Stimulated activated CD8-positive, alpha-beta memory T cell treated with anti-CD3 and anti-CD28 coated beads, Interleukin-7, amount 100 ng/mL, for 48 hours (primary cell): Measurements from ENCODE around the gene MCHR2.
"Not testable (repeated sequence)": the region's sequence is repeated elsewhere in the genome, so short reads cannot be mapped to it uniquely, and the experiment has no call there.

ENCODE experiments used
- DNase-seq, 2 donors: peaks; one replicate each; pipeline ENCODE4 v3.0.0-alpha.2; 2020; ENCODE audit warnings: low read depth in 1 of 2; ENCODE audit errors: extremely low read depth in 1 of 2

MCHR2 gene, protein sequence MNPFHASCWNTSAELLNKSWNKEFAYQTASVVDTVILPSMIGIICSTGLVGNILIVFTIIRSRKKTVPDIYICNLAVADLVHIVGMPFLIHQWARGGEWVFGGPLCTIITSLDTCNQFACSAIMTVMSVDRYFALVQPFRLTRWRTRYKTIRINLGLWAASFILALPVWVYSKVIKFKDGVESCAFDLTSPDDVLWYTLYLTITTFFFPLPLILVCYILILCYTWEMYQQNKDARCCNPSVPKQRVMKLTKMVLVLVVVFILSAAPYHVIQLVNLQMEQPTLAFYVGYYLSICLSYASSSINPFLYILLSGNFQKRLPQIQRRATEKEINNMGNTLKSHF

DNA sequence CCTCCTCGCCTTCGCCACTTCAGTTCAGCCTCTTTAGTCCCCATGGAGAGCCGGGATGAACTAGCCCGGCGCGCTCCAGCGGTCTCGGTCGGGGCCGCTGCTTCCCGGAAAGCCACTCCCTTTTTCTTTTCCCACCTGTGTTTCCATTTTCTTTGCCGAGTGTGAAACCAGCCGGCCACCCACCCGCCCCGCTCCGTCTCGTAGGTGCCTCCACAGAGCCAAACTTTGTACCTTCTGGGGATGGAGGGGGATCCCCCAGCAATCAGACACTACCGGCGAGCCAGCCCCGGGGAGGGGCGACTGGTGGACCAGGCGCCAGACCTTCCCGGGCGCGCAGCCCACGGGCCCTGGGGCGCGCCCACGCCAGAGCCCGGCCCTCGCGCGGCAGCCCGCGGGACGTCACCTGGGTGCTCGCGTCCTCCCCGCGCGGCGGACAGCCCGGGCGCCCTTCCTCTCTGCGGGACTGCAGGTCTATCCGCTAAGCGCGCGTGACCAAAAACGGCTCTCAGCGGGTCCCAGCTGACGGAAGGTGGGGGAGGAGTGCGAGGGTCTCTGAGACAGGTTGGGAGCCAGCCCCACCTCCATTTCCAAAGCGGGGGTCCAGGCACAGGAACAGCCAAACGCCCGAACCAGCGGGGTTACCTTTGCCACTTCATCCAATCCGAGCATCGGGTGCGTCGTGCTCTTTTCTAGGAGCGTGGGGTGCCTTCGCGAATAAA lies at the start of gene MCHR2:
MCHR2 (minus strand) TSS at position 691 of the 719 bp plus-strand sequence. CDS start 38,076 bp downstream, outside the sequence.
- DNase-seq: no peak

DNA sequence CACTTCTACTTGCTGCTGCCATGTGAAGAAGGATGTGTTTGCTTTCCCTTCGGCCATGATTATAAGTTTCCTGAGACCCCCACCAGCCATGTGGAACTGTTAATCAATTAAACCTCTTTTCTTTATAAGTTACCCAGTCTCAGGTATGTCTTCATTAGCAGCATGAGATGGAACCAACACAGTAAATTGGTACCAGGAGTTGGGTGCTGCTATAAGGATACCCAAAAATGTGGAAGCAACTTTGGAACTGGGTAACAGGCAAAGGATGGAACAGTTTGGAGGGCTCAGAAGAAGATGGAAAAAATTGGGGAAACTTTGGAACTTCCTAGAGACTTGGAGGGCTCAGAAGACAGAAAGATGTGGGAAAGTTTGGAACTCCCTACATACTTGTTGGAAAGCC lies 44.5 kb upstream of the MCHR2 start:
- not testable (repeated sequence) for DNase-seq

DNA sequence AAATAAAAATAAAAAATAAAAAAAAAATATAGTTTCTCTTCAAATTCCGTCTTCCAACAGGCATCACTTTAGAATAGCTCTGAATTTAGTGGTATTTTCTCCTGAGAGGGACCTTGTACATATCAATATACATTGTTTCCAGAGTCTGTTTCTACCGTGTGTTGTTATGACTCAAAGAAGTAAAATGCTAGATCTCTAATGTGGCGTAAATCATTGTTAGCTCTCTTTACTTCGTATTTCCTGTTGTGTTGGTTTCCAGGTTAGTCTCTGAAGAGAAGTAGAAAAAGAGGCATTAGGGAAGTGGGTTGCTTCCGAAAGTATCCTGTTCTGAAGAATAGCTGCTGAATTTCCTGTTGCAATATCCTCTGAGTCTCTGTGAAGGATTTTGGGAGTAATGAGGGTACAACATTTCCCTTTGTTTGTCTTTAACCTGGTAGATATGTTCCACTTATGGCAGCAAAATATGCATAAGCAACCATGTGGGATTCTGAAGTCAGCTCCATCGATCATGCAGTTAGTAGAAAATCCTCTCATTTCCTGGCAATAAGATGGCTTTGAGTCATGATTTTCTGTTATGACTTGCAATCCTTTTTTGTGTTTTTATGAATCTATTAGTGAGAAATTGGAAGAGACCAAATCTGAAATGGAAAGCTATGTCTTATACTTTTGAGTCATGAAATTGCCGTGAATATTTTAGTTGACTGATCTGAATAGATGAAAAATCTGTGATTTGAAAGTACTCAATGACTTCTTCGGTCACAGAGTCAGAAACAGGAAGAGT lies 42.0 kb upstream of the MCHR2 start:
- DNase-seq: no peak

DNA sequence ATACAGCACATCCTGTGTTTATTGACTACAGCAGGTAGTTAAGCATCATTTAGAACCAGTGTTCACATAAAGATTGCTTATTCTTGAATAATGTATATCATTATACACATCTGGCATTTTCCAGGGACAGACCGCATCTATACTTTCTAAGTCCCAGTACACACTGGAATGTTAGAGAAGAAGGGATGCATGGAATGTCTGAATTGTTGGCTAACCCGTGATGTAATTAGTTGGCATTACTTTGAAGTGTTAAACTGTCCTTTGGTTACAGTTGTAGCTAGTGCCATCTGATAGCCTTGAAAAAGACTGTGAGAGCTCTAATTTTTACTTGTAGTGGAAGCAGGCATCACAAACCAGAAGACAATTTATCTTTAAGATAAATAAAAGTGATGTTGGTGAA lies 29.8 kb upstream of the MCHR2 start:
- no peak for DNase-seq

DNA sequence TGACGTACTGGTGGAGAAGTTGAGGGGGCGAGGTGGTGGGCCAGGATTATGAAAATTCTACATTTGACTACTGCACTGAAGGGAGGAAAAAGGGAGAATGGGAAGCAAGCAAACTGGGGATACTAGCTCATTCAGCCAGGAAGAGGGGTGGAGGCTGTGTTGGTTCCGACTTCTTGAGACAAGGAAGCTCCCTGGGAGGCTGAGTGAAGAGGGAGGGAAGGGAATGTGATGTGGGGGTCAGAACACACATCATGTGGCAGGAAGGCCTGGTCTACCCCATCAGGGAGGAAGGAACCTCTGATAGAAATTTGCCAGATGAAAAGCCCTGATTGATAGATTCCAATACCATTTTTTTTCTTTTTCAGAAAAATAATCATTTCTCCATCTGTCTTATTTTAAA lies 28.8 kb upstream of the MCHR2 start:
- DNase-seq: no peak

DNA sequence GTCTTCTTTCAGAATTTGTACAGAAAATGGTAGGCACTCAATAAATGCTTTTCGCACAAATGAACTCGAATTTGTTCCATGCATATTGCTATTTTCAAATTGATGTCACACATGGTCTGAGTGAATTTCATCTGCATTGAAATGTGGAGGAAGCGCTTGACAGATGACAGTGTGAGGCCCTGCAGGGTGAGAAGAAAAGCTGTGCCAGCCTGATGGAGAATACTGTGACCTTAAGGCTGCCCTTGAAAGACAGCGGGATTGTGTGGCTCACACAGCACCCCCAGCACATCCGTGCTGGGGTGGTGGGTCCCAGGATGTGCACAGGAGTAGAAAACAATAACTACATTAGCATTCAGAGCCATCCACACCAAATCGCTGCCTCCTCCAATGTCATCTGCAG lies 14.8 kb upstream of the MCHR2 start:
- DNase-seq: no peak

DNA sequence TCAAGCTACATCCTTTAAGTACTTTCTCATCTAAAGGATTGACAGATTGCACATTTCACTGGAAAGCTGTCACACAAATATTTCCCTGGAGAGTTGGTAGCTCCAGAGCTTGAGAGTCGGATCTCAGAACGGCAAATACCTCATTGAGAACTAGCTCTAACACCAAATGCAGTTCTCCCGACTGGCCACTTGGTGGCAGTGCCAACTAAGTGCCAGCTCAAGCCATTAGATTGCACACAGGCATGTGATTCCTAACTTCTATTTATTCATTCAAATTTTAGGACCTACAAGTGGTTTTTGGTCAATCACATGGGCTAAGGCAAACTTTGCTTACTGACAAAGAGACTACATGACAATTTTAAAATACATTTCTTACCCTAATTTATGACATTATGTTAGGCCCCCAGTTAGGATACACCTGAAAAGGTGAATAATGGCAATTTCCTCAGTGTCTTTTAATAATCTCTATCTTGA lies 7.9 kb upstream of the MCHR2 start:
- DNase-seq: peak in 1 of 2 donors; percentile 4

DNA sequence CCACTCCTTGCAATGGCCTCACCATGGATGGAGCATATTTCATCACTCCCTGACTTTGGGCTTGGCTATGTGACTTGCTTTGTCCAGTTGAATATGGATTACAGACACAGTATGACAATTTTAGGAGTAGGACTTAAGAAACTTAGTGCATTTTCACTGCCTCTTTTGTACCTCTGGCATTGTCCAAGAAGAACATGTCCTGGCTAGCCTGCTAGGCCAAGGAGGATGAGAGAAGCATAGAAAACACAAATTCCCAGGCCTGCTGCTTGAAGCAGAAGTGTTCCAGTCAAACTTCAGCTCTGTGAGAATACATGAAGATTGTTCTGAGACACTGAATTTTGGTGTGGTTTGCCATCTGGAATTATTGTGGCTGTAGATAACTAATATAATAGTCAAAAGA lies 3.1 kb upstream of the MCHR2 start:
- DNase-seq: no peak

DNA sequence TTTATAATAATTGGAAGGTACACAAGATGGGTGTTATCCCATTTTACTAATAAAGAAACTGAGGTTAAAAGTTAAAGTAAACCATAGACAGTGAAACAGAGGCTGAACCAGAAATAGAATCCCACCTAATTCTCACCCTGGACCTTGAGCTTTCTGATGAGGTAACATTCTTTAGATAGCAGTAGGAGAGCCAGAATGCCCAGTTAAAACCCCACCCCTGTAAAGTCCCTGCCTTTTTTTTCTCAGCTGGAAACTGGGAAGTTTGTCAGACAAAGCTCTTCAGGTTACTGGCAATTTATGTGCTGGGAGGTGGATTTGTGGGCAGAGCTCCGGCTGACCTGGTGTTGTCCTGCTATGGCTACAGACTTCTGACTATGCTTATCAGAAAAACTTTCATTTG lies 1.9 kb upstream of the MCHR2 start:
- DNase-seq: no peak

DNA sequence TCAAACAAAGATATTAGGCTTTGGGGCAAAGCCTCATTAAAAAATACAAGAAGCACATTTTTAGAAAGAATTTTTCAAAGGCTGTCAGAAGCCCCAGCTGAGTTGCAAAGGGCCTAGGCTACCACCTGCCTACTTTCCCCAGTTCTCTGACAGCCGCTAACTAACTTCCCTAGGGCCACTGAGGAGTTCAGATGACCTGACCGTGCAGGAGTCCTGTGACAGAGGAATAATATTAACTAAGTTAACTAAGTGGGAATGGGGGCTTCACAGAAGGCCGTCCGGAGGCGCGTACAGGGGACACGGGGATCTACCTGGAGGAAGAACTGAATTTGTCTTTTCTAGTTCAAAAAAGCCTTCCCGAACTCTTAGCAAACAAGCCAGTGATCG lies 884 bp downstream of the MCHR2 start:
- DNase-seq: no peak

DNA sequence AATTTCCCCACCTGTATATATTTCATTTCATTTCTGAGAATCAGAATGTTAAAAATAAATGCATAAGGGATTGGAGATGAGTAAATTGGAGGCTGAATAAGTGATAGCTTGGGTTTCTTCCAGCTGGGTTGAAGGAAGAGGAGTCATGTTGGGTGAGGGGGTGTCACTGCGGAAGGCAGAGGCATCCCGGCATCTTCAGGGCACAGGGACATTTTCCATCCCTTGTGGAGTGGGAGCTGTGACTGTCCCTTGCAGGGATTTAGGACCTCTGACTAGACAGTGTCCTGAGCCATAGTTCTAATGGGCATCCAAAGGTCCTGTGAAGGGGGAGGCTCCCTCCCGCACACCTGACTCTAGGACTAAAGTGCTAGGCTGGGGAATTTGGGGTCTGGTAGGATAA lies 2.1 kb downstream of the MCHR2 start:
- DNase-seq: no peak

DNA sequence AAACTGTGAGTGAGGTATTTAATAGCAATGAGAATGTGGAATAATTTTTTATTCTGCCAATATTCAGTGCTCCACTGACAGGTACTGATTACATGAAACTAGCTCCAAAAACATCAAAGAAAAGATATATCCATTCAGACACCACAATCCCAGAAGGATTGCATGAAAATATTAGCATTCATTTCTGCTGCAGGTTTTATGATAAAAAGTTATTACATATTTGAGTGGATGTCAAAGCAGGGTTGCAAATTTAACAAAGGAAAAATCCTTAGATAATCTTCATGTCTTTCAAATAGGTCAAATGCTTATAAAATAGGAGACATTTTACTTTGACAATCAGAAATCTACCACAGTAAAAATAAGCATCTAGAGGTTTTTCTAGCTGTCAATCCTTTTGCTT lies 13.3 kb downstream of the MCHR2 start:
- no peak for DNase-seq

DNA sequence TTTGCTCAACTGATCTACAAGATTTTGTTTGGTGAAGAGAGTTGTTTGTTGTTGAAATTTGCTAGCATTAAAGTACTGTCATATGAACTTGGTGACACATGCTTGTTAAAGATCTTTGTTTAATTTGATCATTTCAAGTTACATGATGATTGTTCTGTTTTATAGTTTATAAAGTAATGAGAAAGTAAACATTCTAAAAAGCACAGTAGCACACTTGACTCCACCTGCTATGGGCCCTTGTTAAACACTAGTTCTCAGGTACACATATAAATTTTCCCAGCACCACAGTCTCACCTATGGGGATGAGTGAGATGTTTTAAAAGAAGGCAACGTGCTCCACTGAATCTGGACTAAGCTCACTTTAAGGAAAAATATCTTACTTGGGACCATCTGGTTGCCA lies 14.1 kb downstream of the MCHR2 start:
- no peak for DNase-seq

DNA sequence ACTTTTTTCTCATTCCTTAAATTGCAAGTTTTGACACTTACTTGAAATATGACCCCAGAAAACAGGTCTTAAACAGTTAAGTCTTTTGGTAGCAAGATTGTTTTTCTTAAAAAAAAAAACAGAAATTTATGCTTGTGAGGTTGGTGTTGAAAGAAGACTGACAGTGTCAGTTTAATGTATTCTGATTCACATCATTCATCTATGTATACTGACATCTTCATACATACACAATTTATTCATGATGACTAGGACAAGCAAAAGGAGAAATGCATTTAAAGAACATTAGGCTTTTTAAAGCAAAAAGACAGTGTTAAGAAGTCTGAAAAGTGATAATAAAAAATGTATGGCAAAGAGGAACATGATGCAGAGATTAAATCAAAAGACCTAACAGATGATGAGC lies 27.0 kb downstream of the MCHR2 start:
- DNase-seq: no peak

DNA sequence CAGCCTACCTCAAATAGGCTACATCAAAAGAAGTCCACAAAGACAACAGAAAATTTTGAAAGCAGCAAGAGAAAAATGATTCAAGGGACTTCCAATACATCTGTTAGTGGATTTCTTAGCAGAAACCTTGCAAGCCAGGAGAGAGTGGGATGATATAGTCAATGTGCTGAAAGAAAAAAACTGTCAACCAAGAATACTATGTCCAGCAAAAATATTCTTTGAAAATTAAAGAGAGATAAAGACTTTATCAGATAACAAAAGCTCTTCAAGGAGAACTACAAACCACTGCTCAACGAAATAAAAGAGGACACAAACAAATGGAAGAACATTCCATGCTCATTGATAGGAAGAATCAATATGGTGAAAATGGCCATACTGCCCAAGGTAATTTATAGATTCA lies 34.0 kb downstream of the MCHR2 start:
- no peak for DNase-seq

DNA sequence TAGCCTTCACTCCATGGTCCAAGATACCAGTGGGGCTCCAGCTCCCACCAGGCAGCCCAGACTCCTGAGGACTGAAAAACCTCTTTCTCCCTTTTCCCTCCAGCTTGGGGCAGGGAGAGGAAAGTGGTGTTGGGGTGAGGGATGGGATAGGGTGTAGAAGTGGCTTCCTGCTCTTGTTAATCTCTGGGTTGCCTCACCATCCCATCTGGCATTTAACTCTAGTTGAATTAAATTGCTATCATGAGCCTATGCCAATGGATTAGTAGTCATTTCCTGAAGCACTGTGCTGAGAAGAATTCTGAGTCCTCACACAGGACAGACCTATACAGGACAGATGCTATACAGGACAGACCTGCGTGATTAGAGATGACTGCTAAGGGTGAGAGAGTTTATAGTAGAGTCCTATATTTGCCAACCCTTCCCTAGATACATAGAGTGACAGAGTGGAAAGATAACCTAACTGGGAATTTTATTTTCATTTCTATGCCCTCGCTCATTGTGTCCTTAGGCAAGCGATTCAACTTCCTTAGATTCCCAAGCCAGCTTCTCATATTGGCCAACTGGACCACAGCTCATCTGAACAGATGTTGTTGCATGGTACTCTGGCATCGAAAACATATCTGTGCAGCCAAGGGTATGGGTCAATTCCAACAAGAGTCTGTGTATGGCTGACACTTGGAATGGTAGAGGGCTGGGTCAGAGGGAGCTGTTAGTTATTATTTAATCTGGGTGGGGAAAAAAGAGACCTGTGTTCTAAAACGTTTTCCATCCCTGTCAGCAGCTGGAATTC lies 42.8 kb downstream of the MCHR2 start:
- no peak for DNase-seq

DNA sequence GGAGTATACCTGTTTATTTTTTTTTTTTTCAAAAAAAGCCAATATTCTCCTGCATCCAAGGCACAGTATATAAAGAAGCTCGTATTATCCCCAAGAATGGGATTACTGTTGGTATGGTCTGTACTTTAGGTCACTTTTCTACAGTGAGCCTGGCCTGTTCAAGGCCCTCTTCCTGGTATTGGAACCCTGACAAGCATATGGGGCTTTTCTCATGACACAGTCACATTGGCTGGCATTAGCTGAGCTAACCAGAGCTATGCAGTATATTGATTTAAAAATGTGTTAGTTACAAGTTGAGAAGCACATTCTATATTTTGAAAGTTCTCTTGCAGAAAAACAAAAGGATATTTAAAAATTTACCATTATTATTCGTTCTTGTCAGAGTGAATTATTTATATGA lies 48.0 kb downstream of the MCHR2 start:
- no peak for DNase-seq

DNA sequence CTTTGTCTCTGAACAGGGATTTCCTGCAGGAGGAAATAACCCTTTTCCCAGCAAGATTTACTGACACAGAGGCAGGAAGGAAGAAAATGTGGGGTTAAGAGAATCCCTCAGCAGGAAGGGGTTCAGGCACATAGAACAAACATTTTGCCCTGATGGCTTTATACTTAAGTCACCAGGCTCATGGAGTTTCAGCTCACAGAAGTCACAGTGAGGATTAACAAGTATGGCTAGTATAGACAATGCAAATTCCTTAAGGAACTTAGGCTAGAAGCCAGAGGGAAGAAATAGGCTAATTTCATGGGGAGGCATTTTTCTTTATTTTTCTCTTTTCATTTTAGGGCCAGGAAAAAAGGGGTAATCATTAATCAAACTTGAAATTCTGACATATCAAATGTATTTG lies 50.2 kb downstream of the MCHR2 start:
- no peak for DNase-seq

DNA sequence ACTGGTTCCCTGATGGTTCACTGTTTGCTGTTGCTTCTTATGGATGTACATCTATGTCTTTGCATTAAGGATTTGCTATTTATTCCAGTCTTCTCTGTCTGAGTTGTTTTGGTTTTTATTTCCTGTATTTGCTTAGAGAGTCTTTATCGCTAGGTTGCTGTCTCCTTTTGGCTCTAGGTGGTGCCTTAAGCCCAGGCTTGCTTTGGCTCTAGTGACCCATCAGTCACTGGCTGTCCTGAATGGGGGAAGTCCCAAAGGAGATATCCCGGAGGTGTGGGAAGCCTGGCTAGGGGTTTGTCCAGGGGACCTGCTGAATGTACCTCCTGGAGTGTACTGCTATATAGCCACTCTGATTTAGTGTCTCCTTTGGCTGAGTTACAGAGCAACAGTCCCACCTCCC lies 53.4 kb downstream of the MCHR2 start:
- no peak for DNase-seq

DNA sequence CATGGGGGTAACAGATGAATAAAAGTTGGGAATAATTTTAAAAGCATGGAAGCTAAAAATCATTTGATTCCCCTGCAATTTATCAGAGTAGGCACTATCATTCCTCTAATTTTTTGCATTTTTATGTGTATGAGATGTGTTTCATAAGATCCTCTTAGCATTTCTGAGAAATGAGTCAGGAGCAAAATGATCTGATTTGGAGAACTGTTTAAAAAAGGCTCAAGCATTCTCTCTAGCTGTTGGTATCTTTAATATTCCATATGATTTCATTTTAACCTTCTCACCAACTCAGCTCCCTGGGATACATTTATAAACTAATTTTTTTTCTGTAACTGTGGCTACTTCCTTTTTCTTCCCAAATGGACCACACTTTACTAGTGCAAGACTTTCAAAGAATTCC lies 60.9 kb downstream of the MCHR2 start:
- no peak for DNase-seq

DNA sequence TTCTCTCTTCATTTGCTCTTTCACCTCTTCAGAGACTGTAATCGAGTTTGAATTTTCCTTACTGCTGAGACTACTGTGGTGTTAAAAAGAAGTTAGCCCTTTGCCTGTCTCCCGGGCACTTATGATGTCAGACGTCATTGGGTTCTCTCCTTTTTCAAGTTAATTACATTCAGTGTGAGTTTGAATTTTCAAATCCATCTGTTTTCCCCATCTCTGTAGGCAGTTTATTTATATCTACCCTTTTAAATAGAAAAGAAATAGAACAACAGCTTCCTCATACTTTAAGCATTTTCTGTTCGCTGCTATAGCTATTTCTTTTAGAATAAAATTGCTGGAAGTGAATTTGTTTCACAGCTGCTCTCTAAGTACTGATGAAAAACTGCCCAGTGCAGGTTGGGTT lies 81.4 kb downstream of the MCHR2 start:
- no peak for DNase-seq
